ENCODE results near the gene DLGAP1. TPM values are rescaled to one million over a fixed set of nuclear protein-coding genes. Genes with fewer than 3 reads are reported as not detected.
"Not testable (repeated sequence)": the region's sequence is repeated elsewhere in the genome, so short reads cannot be mapped to it uniquely, and the experiment has no call there.

Gene DLGAP1
- total RNA-seq, 1 experiment from 2014 or later = 23.2 TPM

- Histone ChIP-seq H2BK12ac (ENCODE audit: insufficient read length, low read depth, low read length) (peak overlapping the region; percentile 16), H3K27me3 (ENCODE audit: insufficient read depth, low read length) (no peaks in the 10 kb centered on the region), H3K18ac (ENCODE audit: insufficient read length, low read depth, low read length) (no peak overlapping the region), H2BK5ac (ENCODE audit: insufficient read length, low read length) (no peak overlapping the region), H4K8ac (replicated peaks; ENCODE audit: insufficient read length, low read depth, low read length) (no peak overlapping the region), H2BK20ac (ENCODE audit: low read depth, low read length, poor library complexity, severe bottlenecking) (no peak overlapping the region), H3K23me2 (ENCODE audit: insufficient read length, low read depth, low read length, poor library complexity, severe bottlenecking) (no peaks in the 10 kb centered on the region), H2BK120ac (ENCODE audit: low read depth, low read length, poor library complexity, severe bottlenecking) (no peak overlapping the region), H3K4ac (ENCODE audit: low read depth, low read length) (no peak overlapping the region), H3K27ac (ENCODE audit: insufficient read length, low read depth, low read length) (no peak overlapping the region), H3K4me2 (ENCODE audit: insufficient read depth, insufficient read length, low read length) (no peak overlapping the region), H3K9me3 (ENCODE audit: control insufficient read depth, low read depth, low read length) (no peaks in the 10 kb centered on the region), H2AK5ac (ENCODE audit: insufficient read length, low read length) (no peak overlapping the region), H3K56ac (ENCODE audit: insufficient read length, low read depth, low read length) (no peak overlapping the region), H4K20me1 (ENCODE audit: control insufficient read depth, insufficient read depth, insufficient read length) (no peaks in the 10 kb centered on the region), H3K23ac (ENCODE audit: insufficient read length, low read depth, low read length) (no peak overlapping the region), H2AFZ (ENCODE audit: low read length) (no peak overlapping the region), H3K4me1 (ENCODE audit: insufficient read depth, low read length) (peaks cover 13% of the 10 kb centered on the region), H4K5ac (ENCODE audit: insufficient read length, low read depth, low read length) (no peak overlapping the region), H3K9ac (ENCODE audit: extremely low read depth, insufficient read length, low read length) (no peak overlapping the region), H3K79me1 (ENCODE audit: insufficient read depth, low read depth, low read length, poor library complexity, severe bottlenecking) (no peaks in the 10 kb centered on the region), H3T11ph (ENCODE audit: low read length) (no peak overlapping the region), H4K91ac (ENCODE audit: insufficient read length, low read depth, low read length) (no peak overlapping the region), H3K14ac (ENCODE audit: insufficient read depth, low read length) (no peak overlapping the region), H3K79me2 (ENCODE audit: insufficient read depth, low read length) (no peaks in the 10 kb centered on the region), H2BK15ac (ENCODE audit: low read depth, low read length) (no peak overlapping the region)
- Mint-ChIP-seq H3K4me3 (no peak overlapping the region), H3K4me1 (peaks cover 37 to 42% of the 10 kb centered on the region in 2 experiments), H3K9me3 (peaks cover 0 to 3% of the 10 kb centered on the region in 2 experiments; a peak in 2 of 5 replicates), H3K27me3 (ENCODE audit: low read depth) (peaks cover 3% of the 10 kb centered on the region; the same call in 1 of the 2 replicates), H3K36me3 (ENCODE audit: insufficient read depth in 1 of 3, low read depth in 3 of 3) (peaks cover 0 to 6% (median 5%) of the 10 kb centered on the region in 3 experiments; a peak in 5 of 7 replicates), H3K27ac (no peak overlapping the region; a peak in 1 of 7 replicates)
- no CpG with 5 or more reads among the region's 7 CpGs for WGBS (ENCODE audit: extremely low coverage, insufficient read length, low lambda C conversion rate)
- no peak for TF ChIP-seq CTCF (conservative IDR thresholded peaks at IDR 0.05)
- no peak for DNase-seq
These were observed 871.2 kb downstream of the DLGAP1 start for GRCh38 chr18:3583873-3584247.

GRCh38 chr18:3583106-3583872, 871.8 kb downstream of the DLGAP1 start:
- H4K20me1 ChIP-seq (ENCODE audit: control insufficient read depth, insufficient read depth, insufficient read length); H2BK12ac ChIP-seq (ENCODE audit: insufficient read length, low read depth, low read length); H2AK5ac ChIP-seq (ENCODE audit: insufficient read length, low read length); H3K9me3 ChIP-seq (ENCODE audit: control insufficient read depth, low read depth, low read length); H3K4me2 ChIP-seq (ENCODE audit: insufficient read depth, insufficient read length, low read length); H3K27me3 ChIP-seq (ENCODE audit: insufficient read depth, low read length); H2BK5ac ChIP-seq (ENCODE audit: insufficient read length, low read length); H3K36me3 Mint-ChIP-seq (ENCODE audit: insufficient read depth in 1 of 3, low read depth in 3 of 3); H4K8ac ChIP-seq (replicated peaks; ENCODE audit: insufficient read length, low read depth, low read length); H4K91ac ChIP-seq (ENCODE audit: insufficient read length, low read depth, low read length); H3K56ac ChIP-seq (ENCODE audit: insufficient read length, low read depth, low read length); DNase-seq; H3K27me3 Mint-ChIP-seq (ENCODE audit: low read depth); H2BK15ac ChIP-seq (ENCODE audit: low read depth, low read length); H3K79me2 ChIP-seq (ENCODE audit: insufficient read depth, low read length); H2AFZ ChIP-seq (ENCODE audit: low read length); H3K14ac ChIP-seq (ENCODE audit: insufficient read depth, low read length); H3K27ac ChIP-seq (ENCODE audit: insufficient read length, low read depth, low read length); H4K5ac ChIP-seq (ENCODE audit: insufficient read length, low read depth, low read length); H3K4ac ChIP-seq (ENCODE audit: low read depth, low read length); H3K9me3 Mint-ChIP-seq; H3T11ph ChIP-seq (ENCODE audit: low read length); H3K23ac ChIP-seq (ENCODE audit: insufficient read length, low read depth, low read length); H3K18ac ChIP-seq (ENCODE audit: insufficient read length, low read depth, low read length); H3K79me1 ChIP-seq (ENCODE audit: insufficient read depth, low read depth, low read length, poor library complexity, severe bottlenecking); H3K23me2 ChIP-seq (ENCODE audit: insufficient read length, low read depth, low read length, poor library complexity, severe bottlenecking); H2BK20ac ChIP-seq (ENCODE audit: low read depth, low read length, poor library complexity, severe bottlenecking); H3K9ac ChIP-seq (ENCODE audit: extremely low read depth, insufficient read length, low read length); H2BK120ac ChIP-seq (ENCODE audit: low read depth, low read length, poor library complexity, severe bottlenecking); H3K4me3 Mint-ChIP-seq: not testable (repeated sequence)
- Mint-ChIP-seq H3K4me1 (peaks cover 37 to 42% of the 10 kb centered on the region in 2 experiments), H3K27ac (peak overlapping the region in 2 of 3 experiments; percentile 8 to 45; a peak in 5 of 7 replicates)
- WGBS (ENCODE audit: extremely low coverage, insufficient read length, low lambda C conversion rate) = no CpG with 5 or more reads among the region's 7 CpGs
- H3K4me1 ChIP-seq (ENCODE audit: insufficient read depth, low read length) = peaks cover 13% of the 10 kb centered on the region
